Fibroblast of lung (primary cell): ENCODE results near the gene PSD4. TPM values are rescaled to one million over a fixed set of nuclear protein-coding genes. Genes with fewer than 3 reads are reported as not detected.

Source experiments
- DNase-seq, 2 donors: peaks; one replicate each; pipeline versions ENCODE4 v3.0.0 to v3.0.0-alpha.2; 2010; ENCODE audit warnings: low read depth in 2 of 2
- H2AFZ ChIP-seq: 2 replicates; pipeline ENCODE4 v1.5.1; 2012; ENCODE audit warnings: low read length, control low read depth, inconsistent platforms
- H3K27ac ChIP-seq: 2 replicates; pipeline ENCODE4 v1.5.1; 2011; ENCODE audit warnings: low read length, control low read depth; ENCODE audit not compliant: insufficient read depth
- H3K27me3 ChIP-seq: 2 replicates; pipeline ENCODE4 v1.5.1; 2011; ENCODE audit warnings: mild to moderate bottlenecking, low read length; ENCODE audit not compliant: control insufficient read depth, insufficient read depth
- H3K36me3 ChIP-seq: 2 replicates; pipeline ENCODE4 v1.5.1; 2011; ENCODE audit warnings: low read length; ENCODE audit not compliant: control insufficient read depth, insufficient read depth
- H3K4me1 ChIP-seq: 2 replicates; pipeline ENCODE4 v1.5.1; 2011; ENCODE audit warnings: low read length; ENCODE audit not compliant: control insufficient read depth, insufficient read depth; ENCODE audit errors: extremely low read depth
- H3K4me2 ChIP-seq: 2 replicates; pipeline ENCODE4 v1.5.1; 2011; ENCODE audit warnings: low read length, control low read depth; ENCODE audit not compliant: insufficient read depth; ENCODE audit errors: extremely low read depth
- H3K4me3 ChIP-seq, 4 experiments: fragments of 200-600 bp in 1 of 4; sonication (generic) in 1 of 4; replicated peaks in 1 of 4; 2 replicates each; pipeline ENCODE4 v1.5.1; 2011 to 2016; ENCODE audit warnings: low read length in 4 of 4, low read depth in 3 of 4, mild to moderate bottlenecking in 3 of 4, control low read depth in 2 of 4, inconsistent platforms in 1 of 4, mixed read lengths in 1 of 4; ENCODE audit not compliant: insufficient read depth in 1 of 4; ENCODE audit errors: control extremely low read depth in 1 of 4
- H3K79me2 ChIP-seq: 2 replicates; pipeline ENCODE4 v1.5.1; 2012; ENCODE audit warnings: mild to moderate bottlenecking, low read length, inconsistent platforms; ENCODE audit not compliant: control insufficient read depth, insufficient read depth
- H3K9ac ChIP-seq: 2 replicates; pipeline ENCODE4 v1.5.1; 2011; ENCODE audit warnings: mild to moderate bottlenecking, low read length, control low read depth; ENCODE audit not compliant: insufficient read depth
- H3K9me3 ChIP-seq: 2 replicates; pipeline ENCODE4 v1.5.1; 2012; ENCODE audit warnings: low read depth, low read length; ENCODE audit not compliant: control insufficient read depth, insufficient read depth
- H4K20me1 ChIP-seq: 2 replicates; pipeline ENCODE4 v1.5.1; 2011; ENCODE audit warnings: low read length; ENCODE audit not compliant: control insufficient read depth, insufficient read depth; ENCODE audit errors: extremely low read depth
- EZH2 ChIP-seq: IDR thresholded peaks from 2 replicates; pipeline ENCODE4 v1.5.1; 2012; ENCODE audit warnings: low read length, control low read depth, mild to moderate bottlenecking; ENCODE audit errors: missing control alignments
- polyA plus RNA-seq, 2 donors: library from polyadenylated mRNA; depleted of rRNA in 1 of 2; stranded (reverse) in 1 of 2; unstranded in 1 of 2; fragments of >200 nt; gene quantifications; 2 replicates each; pipeline ENCODE4 v1.2.1, GENCODE V29; 2011 to 2012; ENCODE audit warnings: missing spikeins in 1 of 2
- total RNA-seq: library from RNA; depleted of rRNA; stranded (reverse); fragments of >200 nt; gene quantifications from 2 replicates; pipeline ENCODE4 v1.2.1, GENCODE V29; 2014
- TF ChIP-seq, protein P1 (sequence below), 2 donors: IDR thresholded peaks in 1 of 2; conservative IDR thresholded peaks in 1 of 2; 1 replicate in 1 of 2; 2 replicates in 1 of 2; pipeline ENCODE4 v1.5.1; 2011 to 2012; ENCODE audit warnings: low read length in 2 of 2, control low read depth in 1 of 2, inconsistent platforms in 1 of 2, low read depth in 1 of 2, mild to moderate bottlenecking in 1 of 2

Gene PSD4
- total and polyA plus RNA-seq, 2 donors (not counting 1 experiment from before 2014, with no cell fraction given) = 1.0 to 6.1 TPM

DNA sequence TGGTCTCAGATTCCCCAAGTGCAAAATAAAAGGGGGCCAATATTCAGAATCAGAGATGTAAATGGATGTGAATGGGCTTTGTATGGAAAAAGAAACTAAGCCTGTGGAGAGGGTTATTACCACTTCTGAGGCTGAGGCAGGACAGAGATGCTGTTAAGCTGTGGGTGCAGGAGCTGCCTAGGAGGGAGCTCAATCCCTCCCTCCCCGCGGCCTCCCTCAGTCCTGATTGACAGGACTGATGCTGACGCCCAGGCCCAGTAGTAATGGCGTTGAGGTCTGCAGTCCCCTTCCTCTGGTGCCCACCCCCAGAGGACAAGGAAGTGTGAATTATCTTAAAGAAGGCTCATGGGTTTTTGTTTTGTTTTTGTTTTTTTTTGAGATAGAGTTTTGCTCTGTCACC, 40.4 kb downstream of the PSD4 start:
- H3K27ac ChIP-seq = no peak overlapping the region
- TF ChIP-seq, protein P1, sequence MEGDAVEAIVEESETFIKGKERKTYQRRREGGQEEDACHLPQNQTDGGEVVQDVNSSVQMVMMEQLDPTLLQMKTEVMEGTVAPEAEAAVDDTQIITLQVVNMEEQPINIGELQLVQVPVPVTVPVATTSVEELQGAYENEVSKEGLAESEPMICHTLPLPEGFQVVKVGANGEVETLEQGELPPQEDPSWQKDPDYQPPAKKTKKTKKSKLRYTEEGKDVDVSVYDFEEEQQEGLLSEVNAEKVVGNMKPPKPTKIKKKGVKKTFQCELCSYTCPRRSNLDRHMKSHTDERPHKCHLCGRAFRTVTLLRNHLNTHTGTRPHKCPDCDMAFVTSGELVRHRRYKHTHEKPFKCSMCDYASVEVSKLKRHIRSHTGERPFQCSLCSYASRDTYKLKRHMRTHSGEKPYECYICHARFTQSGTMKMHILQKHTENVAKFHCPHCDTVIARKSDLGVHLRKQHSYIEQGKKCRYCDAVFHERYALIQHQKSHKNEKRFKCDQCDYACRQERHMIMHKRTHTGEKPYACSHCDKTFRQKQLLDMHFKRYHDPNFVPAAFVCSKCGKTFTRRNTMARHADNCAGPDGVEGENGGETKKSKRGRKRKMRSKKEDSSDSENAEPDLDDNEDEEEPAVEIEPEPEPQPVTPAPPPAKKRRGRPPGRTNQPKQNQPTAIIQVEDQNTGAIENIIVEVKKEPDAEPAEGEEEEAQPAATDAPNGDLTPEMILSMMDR (conservative IDR thresholded peaks at IDR 0.05 in 1 of 2, IDR thresholded peaks at IDR 0.05 in 1 of 2; ENCODE audit: low read depth in 1 of 2, low read length in 2 of 2) = no peak
- TF ChIP-seq EZH2 = no peak
- no peaks in the 10 kb centered on the region for H3K27me3 ChIP-seq

DNA sequence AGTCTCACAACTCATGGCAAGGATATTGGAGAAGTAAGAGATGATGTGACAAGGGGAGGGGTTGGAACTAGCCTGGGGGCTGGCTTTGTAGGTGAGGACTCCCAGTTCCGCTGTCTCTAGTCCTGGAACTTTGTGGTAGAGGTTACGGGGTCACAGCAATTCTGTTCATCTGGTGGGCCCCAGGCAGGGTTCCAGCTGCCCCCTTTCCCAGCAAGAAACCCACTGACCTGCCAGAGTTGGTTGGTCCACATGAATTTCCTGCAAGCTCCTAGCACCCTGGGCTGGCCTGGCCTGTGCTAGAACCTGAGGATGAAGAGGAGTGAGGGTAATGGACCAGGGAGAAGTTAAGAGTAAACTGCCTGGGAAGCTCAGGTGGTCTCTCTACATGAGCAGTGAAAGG, 41.3 kb downstream of the PSD4 start:
- H3K27me3 ChIP-seq = no peaks in the 10 kb centered on the region
- H2AFZ ChIP-seq = no peak overlapping the region
- H3K4me2 ChIP-seq = no peak overlapping the region
- peaks cover 25% of the 10 kb centered on the region for H3K4me1 ChIP-seq
- TF ChIP-seq, protein P1 (conservative IDR thresholded peaks at IDR 0.05 in 1 of 2, IDR thresholded peaks at IDR 0.05 in 1 of 2; ENCODE audit: low read depth in 1 of 2, low read length in 2 of 2) = no peak
- TF ChIP-seq EZH2 = no peak
- H3K27ac ChIP-seq = no peak overlapping the region
- H4K20me1 ChIP-seq = no peaks in the 10 kb centered on the region
- no peaks in the 10 kb centered on the region for H3K9me3 ChIP-seq
- H3K36me3 ChIP-seq = no peaks in the 10 kb centered on the region
- DNase-seq = no peak
- no peaks in the 10 kb centered on the region for H3K79me2 ChIP-seq
- no peak overlapping the region for H3K9ac ChIP-seq
- H3K4me3 ChIP-seq = no peak overlapping the region

More for the DNA sequence above, 40.4 kb downstream of the PSD4 start:
- Histone ChIP-seq H3K36me3 (no peaks in the 10 kb centered on the region), H3K79me2 (no peaks in the 10 kb centered on the region), H3K4me2 (no peak overlapping the region), H4K20me1 (no peaks in the 10 kb centered on the region), H2AFZ (no peak overlapping the region), H3K4me3 (no peak overlapping the region), H3K9me3 (no peaks in the 10 kb centered on the region), H3K4me1 (peaks cover 25% of the 10 kb centered on the region), H3K9ac (no peak overlapping the region)
- DNase-seq = no peak

- Histone ChIP-seq H3K4me1 (peaks cover 18% of the 10 kb centered on the region), H2AFZ (no peak overlapping the region), H3K4me2 (no peak overlapping the region), H3K9me3 (no peaks in the 10 kb centered on the region), H3K36me3 (no peaks in the 10 kb centered on the region), H4K20me1 (no peaks in the 10 kb centered on the region), H3K79me2 (no peaks in the 10 kb centered on the region), H3K9ac (no peak overlapping the region), H3K4me3 (no peak overlapping the region), H3K27me3 (peaks cover 2% of the 10 kb centered on the region), H3K27ac (no peak overlapping the region)
- DNase-seq = no peak
- TF ChIP-seq EZH2 = no peak
- TF ChIP-seq, protein P1 (conservative IDR thresholded peaks at IDR 0.05 in 1 of 2, IDR thresholded peaks at IDR 0.05 in 1 of 2; ENCODE audit: low read depth in 1 of 2, low read length in 2 of 2) = no peak
Measured at GRCh38 chr2:113216321-113216720, 42.5 kb downstream of the PSD4 start.
